Measurements from ENCODE around the gene LRRTM4.

- TF ChIP-seq EZH2phosphoT487 (IDR thresholded peaks at IDR 0.05; ENCODE audit: unreplicated experiment) = no peak
- no peak for TF ChIP-seq EZH2 (IDR thresholded peaks at IDR 0.05; ENCODE audit: low read depth, unreplicated experiment)
- TF ChIP-seq REST (IDR thresholded peaks at IDR 0.05; ENCODE audit: unreplicated experiment) = no peak
- TF ChIP-seq CTCF (conservative IDR thresholded peaks at IDR 0.05; ENCODE audit: low read depth in 2 of 2) = no peak
- no peak for TF ChIP-seq POLR2AphosphoS5 (IDR thresholded peaks at IDR 0.05; ENCODE audit: low read depth)
- no peak for TF ChIP-seq ETS1 (IDR thresholded peaks at IDR 0.05)
- no peak for TF ChIP-seq CREB1 (CRISPR knock-in tag; IDR thresholded peaks at IDR 0.05; ENCODE audit: low read depth)
- TF ChIP-seq JUNB (IDR thresholded peaks at IDR 0.05; ENCODE audit: unreplicated experiment) = no peak
Measured at GRCh38 chr2:77013953-77014352, 508.2 kb downstream of the LRRTM4 start.
